Hematopoietic multipotent progenitor cell (in vitro differentiated cells): ENCODE data around the gene CNTNAP5. TPM values are rescaled to one million over a fixed set of nuclear protein-coding genes. Genes with fewer than 3 reads are reported as not detected.

Experiments used
- DNase-seq, 3 donors: peaks; one replicate each; pipeline ENCODE4 v3.0.0-alpha.2; 2011 to 2015; ENCODE audit warnings: low read depth in 2 of 3, low spot score in 2 of 3
- total RNA-seq: library from RNA; depleted of rRNA; stranded (reverse); fragments of >200 nt; gene quantifications from one replicate; pipeline ENCODE4 v1.2.3, GENCODE V29; 2012

Gene CNTNAP5
- total RNA-seq, 1 donor: 0.27 TPM

DNA sequence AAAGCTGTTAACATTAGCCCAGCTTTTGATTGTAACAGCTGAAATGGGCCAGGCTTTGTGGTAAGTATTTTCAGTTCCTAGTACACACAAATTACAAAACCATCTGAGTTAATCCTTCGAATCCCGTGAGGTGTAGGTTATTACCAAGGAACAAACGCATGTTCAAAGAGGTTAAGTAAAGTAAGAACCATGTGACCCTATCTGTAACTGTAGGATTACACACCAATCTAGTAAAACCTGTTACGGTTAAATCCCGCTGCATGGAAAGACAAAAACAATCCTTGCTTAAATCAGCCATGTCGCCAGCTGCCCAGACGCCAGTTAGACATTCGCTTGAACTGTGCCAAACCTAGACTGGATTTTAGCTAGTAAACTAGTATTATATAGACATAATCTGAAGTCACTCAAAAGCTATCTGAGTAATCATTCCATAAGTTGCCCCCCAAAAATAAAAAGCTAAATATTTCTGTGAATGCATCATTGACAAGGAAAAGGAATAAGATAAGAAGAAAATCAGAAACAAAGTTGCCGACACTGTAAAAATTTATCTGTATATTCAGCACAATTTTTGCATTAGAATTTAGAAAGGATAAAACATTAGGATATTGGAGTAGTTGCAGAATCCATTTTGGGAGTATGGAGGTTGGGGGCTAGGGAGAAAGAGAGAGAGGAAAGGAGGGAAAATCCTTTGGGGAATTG is 638.0 kb downstream of the CNTNAP5 start:
- DNase-seq: no peak

DNA sequence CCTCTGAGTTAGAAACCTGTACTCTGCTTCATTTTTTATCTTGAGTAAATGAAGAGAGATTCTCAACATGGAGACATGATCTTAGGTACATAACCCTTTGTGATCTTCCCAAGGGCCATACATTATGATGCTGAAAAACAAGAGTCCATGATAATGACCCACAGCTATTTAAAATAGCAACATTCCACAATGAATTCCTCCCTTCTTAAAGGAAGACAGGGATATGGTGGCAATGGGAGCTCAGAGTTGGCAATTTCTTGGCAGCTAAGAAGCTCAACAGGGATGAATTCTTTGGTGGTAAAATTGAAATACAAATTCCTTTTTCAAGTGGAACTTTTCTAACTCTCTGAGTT is 638.5 kb downstream of the CNTNAP5 start:
- DNase-seq: no peak

DNA sequence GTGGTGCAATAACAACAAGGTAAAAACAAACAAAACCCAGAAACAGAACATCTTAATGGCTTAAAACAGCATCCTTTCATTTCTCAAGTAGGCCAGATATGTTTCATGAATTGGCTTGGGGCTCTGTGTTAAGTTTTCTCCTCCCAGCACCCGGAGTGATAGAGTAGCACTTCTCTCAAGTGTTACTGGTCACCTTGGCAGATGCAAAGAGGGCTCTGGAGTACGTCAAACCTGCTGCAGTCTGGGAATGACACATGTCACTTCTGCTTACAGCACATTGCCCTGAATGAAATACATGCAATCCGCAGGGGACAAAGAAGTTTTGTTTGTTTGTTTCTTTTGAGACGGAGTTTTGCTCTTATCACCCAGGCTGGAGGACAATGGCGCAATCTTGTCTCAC is 639.3 kb downstream of the CNTNAP5 start:
- no peak for DNase-seq

GRCh38 chr2:124666976-124667375 is 641.9 kb downstream of the CNTNAP5 start:
- no peak for DNase-seq

DNA sequence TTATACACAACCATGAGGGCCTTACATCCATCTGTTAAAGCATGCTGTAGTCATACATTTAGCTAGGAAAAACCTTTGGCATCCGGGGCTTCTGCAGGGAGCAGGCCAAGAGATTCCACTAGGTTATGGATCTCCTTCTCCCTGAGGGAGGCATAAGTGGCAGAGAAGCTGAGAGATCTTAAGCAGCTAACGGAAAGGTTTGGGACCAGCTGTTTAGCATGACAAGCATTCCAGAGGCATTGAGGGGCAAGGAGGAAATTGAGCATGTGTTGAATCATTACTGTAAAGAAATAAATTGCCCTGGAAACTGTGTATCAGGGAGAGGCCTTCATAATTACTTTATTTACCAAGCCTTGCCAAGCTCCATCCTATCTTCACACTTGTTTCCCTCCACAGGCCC is 643.1 kb downstream of the CNTNAP5 start:
- no peak for DNase-seq

GRCh38 chr2:124670187-124670586 is 645.1 kb downstream of the CNTNAP5 start:
- no peak for DNase-seq

GRCh38 chr2:124678043-124678442 is 653.0 kb downstream of the CNTNAP5 start:
- no peak for DNase-seq

DNA sequence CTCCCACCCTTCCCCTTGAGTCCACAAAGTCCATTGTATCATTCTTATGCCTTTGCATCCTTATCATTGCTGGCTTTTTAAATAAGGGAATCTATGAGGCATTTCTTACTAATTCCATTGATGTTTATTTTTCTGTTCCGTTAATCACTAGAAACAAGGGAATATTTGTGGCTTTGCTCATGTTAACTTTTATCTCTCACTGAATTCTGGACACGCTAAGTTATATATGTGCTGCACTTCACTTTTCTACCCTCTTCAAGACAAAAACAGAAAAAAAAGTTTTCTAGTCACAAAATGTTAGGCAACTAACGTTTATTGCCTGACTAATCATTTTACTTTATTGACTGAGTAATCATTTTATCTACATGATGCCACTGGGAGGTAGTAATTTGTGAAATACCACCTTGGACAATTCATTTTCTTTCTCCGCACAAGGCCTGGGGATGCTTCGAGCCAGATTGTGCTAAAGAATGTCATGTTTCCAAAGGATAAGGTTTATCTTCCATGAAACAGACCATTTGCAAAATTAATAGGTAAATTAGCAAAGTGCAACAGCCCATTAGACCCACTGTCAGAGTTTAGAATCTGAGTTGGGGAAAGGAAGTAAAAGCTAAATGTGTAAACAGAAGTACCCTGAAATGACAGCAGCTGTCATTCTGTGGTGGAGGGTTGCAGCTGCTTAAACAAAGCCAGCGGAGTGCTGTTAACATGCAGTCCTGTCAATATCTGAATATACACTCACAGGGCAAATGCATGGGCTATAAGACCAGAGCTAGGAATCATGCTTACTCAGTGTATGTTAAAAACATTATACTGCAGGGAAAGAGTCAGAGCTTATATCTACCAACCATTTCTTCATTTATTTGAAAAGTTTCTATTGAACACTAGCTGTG is 658.7 kb downstream of the CNTNAP5 start:
- no peak for DNase-seq

DNA sequence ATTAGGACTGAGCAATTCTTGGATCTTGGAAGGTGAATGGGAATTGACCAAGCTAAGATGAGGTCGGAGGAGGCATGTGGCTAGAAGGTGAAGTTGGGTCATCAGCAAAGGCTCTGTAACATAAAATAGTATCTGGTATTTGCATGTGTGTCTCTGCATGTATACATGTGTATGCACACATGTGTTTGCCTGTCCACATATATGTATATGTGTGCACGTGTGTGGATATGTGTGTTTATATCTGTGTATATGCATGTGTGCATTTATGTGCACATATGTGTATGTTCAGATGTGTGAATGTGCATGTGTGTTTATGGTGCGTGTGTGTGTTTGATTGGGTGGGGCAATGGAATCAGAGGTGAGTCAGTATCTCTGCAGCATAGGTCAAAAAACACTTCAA is 664.3 kb downstream of the CNTNAP5 start:
- DNase-seq: no peak

DNA sequence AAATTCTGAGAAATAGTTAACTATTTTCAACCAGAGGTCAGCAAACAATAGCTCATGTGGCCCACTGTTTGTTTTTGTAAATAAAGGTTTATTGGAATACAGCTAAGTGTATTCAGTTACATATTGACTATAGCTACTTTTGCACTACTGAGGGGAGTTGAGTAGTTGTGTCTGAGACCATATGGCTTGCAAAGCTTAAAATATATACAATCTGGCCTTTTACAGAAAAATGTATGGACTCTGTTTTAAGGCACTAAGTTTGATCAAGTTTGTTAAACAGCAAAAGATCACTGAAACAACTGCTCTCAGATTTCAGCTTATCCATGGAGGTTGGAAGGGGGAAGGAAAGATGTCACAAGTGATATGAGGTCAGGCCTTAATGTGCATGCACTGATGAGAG is 667.1 kb downstream of the CNTNAP5 start:
- DNase-seq: no peak

DNA sequence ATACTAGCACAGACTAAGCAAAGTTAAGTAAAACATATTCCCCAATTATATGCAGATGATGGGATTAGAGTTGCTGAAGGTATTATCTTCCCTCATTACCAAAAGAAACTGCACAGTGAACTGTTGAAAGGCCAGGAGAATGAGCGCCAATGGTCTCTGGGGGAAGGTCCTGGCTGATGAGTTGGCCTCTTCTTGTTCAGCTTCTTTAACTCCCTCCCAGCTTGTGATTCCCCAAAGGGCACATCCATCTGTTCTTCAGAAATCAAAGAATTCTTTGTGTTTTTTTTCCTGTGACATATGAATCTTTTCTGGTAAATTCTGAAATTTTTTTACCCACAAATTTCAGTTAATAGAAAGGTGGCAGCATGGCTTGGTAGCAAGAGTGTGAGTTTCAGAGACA is 667.6 kb downstream of the CNTNAP5 start:
- no peak for DNase-seq

DNA sequence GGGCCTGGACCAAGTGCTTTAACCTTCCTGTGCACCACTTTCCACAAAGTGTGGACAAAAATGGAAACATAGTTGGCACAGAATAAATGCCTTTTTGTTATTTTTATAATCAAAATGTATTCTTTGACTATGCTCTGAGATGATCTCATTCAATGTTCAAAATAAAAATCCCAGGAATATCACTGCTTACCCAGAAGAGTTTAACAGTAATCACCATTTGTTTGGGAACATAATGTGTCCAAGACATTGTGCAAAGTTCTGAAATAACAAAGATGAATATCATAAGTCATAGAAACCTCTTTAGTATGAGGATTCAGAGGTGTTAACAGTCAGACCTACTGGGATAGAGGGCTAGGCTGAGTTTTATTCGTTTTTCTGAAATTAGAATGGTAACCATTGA is 668.1 kb downstream of the CNTNAP5 start:
- DNase-seq: no peak

GRCh38 chr2:124698979-124699565 is 674.0 kb downstream of the CNTNAP5 start:
- DNase-seq: no peak

GRCh38 chr2:124702777-124703176 is 677.7 kb downstream of the CNTNAP5 start:
- DNase-seq: no peak

GRCh38 chr2:124704071-124704925 is 679.2 kb downstream of the CNTNAP5 start:
- no peak for DNase-seq

GRCh38 chr2:124708661-124709060 is 683.6 kb downstream of the CNTNAP5 start:
- no peak for DNase-seq

- DNase-seq: no peak
Observed at GRCh38 chr2:124713969-124714368, 688.9 kb downstream of the CNTNAP5 start.

GRCh38 chr2:124725187-124725586 is 700.1 kb downstream of the CNTNAP5 start:
- no peak for DNase-seq

GRCh38 chr2:124740636-124741035 is 715.5 kb downstream of the CNTNAP5 start:
- no peak for DNase-seq

- no peak for DNase-seq
Observed at GRCh38 chr2:124753842-124754241, 728.8 kb downstream of the CNTNAP5 start.

DNA sequence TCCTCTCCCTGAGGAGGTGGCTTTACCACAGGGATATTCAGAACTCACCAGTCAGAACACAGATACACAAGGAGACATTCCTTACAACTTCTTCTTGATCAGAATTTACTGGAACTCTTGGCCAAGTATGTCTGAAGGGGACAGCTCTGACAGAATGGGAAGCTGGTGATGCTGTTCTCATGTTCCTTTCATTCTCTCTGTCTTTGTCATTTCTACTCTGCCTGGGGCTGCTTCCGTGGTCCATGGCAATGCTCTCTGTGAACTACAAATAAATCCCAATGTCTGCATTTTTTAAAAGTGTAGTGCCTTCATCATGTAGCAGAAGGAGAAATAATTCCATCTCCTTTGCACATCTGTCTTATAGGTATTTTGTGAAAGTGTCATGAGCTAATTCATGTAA is 730.3 kb downstream of the CNTNAP5 start:
- no peak for DNase-seq
